Measurements from ENCODE around the gene PPP1R7.
A peak's percentile ranks its signal among the peaks of the same experiment; 100 is the strongest.

The PPP1R7 gene

DNA sequence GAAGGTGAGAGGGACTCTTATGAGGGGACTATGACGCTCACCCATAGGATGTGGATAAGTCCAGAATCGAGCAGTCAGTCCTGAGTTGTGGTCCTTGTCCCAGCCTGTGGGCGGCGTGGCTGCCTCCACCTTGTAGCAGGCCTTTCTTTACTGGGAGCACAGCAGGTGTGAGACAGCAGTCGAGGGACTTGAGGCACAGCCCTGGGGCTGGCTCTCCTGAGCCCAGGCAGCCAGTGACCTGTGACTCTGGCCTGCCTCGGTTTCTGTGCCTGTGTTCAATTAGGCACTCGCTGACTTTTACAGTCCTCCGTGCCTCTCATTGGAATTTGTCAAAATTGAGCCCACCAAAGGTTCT is 8.3 kb downstream of the PPP1R7 start:
- H3K27me3 ChIP-seq (ENCODE audit: control insufficient read depth in 5 of 5, insufficient read depth in 4 of 5, low read length in 5 of 5) = no peaks in the 10 kb centered on the region
- H3K4me3 ChIP-seq (ENCODE audit: low read depth in 1 of 5, low read length in 5 of 5) = no peak overlapping the region
- no peak overlapping the region for H3K27ac ChIP-seq (ENCODE audit: low read depth, low read length)
- no peak overlapping the region for H3K9ac ChIP-seq (ENCODE audit: low read length in 5 of 5)
- H3K9me3 ChIP-seq (ENCODE audit: control insufficient read depth in 5 of 5, low read length in 5 of 5) = no peaks in the 10 kb centered on the region
- peaks cover 7 to 24% (median 13%) of the 10 kb centered on the region in 5 donors for H3K4me1 ChIP-seq (ENCODE audit: control insufficient read depth in 5 of 5, insufficient read depth in 5 of 5, low read length in 5 of 5)
- H3K36me3 ChIP-seq (ENCODE audit: control insufficient read depth in 5 of 5, insufficient read depth in 5 of 5, low read length in 5 of 5) = peaks cover 0 to 63% (median 38%) of the 10 kb centered on the region in 5 donors

GRCh38 chr2:241159116-241159515 is 8.8 kb downstream of the PPP1R7 start:
- peaks cover 7 to 24% (median 13%) of the 10 kb centered on the region in 5 donors for H3K4me1 ChIP-seq (ENCODE audit: control insufficient read depth in 5 of 5, insufficient read depth in 5 of 5, low read length in 5 of 5)
- no peak overlapping the region for H3K4me3 ChIP-seq (ENCODE audit: low read depth in 1 of 5, low read length in 5 of 5)
- H3K36me3 ChIP-seq (ENCODE audit: control insufficient read depth in 5 of 5, insufficient read depth in 5 of 5, low read length in 5 of 5) = peaks cover 0 to 66% (median 41%) of the 10 kb centered on the region in 5 donors
- no peak overlapping the region for H3K9ac ChIP-seq (ENCODE audit: low read length in 5 of 5)
- H3K9me3 ChIP-seq (ENCODE audit: control insufficient read depth in 5 of 5, low read length in 5 of 5) = no peaks in the 10 kb centered on the region
- H3K27me3 ChIP-seq (ENCODE audit: control insufficient read depth in 5 of 5, insufficient read depth in 4 of 5, low read length in 5 of 5) = no peaks in the 10 kb centered on the region
- H3K27ac ChIP-seq (ENCODE audit: low read depth, low read length) = no peak overlapping the region

DNA sequence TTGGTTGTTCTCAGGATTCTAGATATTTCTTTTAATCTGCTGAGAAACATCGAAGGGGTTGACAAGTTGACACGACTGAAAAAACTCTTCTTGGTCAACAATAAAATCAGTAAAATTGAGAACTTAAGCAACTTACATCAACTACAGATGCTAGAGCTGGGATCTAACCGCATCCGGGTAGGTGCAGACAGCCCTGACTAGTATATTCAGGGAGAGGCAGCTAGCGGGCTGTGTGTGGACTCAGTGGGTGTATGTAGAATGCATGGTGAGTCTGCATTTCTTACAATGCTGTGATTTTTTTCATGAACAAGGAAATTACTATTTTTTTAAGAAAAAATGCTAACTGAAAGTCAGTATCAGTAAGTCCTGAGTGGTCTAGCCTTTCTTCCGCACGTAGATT is 10.1 kb downstream of the PPP1R7 start:
- Histone ChIP-seq H3K4me1 (ENCODE audit: control insufficient read depth in 5 of 5, insufficient read depth in 5 of 5, low read length in 5 of 5) (peaks cover 7 to 24% (median 13%) of the 10 kb centered on the region in 5 donors), H3K27ac (ENCODE audit: low read depth, low read length) (no peak overlapping the region), H3K36me3 (ENCODE audit: control insufficient read depth in 5 of 5, insufficient read depth in 5 of 5, low read length in 5 of 5) (peaks cover 0 to 63% (median 43%) of the 10 kb centered on the region in 5 donors), H3K4me3 (ENCODE audit: low read depth in 1 of 5, low read length in 5 of 5) (no peak overlapping the region), H3K27me3 (ENCODE audit: control insufficient read depth in 5 of 5, insufficient read depth in 4 of 5, low read length in 5 of 5) (no peaks in the 10 kb centered on the region), H3K9me3 (ENCODE audit: control insufficient read depth in 5 of 5, low read length in 5 of 5) (no peaks in the 10 kb centered on the region), H3K9ac (ENCODE audit: low read length in 5 of 5) (no peak overlapping the region)

DNA sequence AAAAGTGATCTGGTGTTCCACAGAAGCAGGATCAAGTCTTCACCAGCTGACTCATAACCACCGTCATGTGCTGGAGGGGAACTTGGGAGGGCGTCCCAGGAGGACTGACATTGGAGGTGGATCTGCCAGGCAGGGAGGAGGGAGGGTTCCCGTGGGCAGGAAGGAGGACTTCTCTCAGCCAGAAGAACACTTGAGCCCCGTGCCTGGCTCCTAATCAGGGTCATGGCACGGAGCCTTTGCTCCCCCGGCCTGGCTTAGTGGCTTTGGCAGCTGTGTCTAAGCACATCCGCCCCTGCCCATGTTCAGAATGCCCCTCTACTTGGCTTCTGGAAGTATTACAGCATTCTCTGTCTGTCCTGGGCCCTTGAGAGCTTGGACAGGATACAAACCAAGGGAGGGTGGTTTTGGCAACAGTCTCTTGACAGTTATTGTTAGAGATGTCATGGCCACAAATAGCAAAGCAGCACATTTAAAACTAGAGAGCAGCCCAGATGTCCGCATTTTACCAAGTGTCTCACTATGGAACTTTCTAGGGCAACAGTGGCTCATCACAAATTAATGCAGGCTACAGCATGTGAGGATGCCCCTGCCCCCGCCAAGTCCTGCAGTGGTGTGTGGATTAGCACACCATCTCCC is 11.5 kb downstream of the PPP1R7 start:
- peak overlapping the region; percentile 75 for H3K27ac ChIP-seq (ENCODE audit: low read depth, low read length)
- peak overlapping the region in 2 of 5 donors; percentile 16 to 56 for H3K9ac ChIP-seq (ENCODE audit: low read length in 5 of 5)
- no peaks in the 10 kb centered on the region for H3K27me3 ChIP-seq (ENCODE audit: control insufficient read depth in 5 of 5, insufficient read depth in 4 of 5, low read length in 5 of 5)
- H3K36me3 ChIP-seq (ENCODE audit: control insufficient read depth in 5 of 5, insufficient read depth in 5 of 5, low read length in 5 of 5) = peaks cover 0 to 64% (median 53%) of the 10 kb centered on the region in 5 donors
- H3K4me3 ChIP-seq (ENCODE audit: low read depth in 1 of 5, low read length in 5 of 5) = peak overlapping the region in 2 of 5 donors; percentile 11 to 19
- H3K4me1 ChIP-seq (ENCODE audit: control insufficient read depth in 5 of 5, insufficient read depth in 5 of 5, low read length in 5 of 5) = peaks cover 7 to 24% (median 13%) of the 10 kb centered on the region in 5 donors
- no peaks in the 10 kb centered on the region for H3K9me3 ChIP-seq (ENCODE audit: control insufficient read depth in 5 of 5, low read length in 5 of 5)

DNA sequence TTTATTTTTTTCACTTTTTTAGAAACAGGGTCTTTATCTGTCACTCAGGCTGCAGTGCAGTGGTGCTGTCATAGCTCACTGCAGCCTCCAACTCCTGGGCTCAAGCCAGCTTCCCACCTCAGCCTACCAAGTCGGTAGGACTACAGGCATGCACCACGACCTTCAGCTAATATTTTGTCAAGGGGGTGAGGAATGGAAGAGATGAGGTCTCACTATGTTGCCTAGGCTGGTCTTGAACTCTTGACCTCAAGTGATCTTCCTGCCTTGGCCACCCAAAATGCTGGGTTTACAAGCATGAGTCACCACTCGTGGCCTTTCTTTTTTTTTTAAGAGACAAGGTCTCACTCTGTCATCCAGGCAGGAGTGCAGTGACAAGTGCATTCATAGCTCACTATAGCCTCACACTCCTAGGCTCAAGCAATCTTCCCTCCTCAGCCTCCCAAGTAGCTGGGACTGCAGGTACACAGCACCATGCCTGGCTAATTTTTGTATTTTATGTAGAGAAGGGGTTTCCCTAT is 13.4 kb downstream of the PPP1R7 start:
- no peaks in the 10 kb centered on the region for H3K9me3 ChIP-seq (ENCODE audit: control insufficient read depth in 5 of 5, low read length in 5 of 5)
- H3K4me3 ChIP-seq (ENCODE audit: low read depth in 1 of 5, low read length in 5 of 5) = no peak overlapping the region
- H3K27me3 ChIP-seq (ENCODE audit: control insufficient read depth in 5 of 5, insufficient read depth in 4 of 5, low read length in 5 of 5) = no peaks in the 10 kb centered on the region
- H3K27ac ChIP-seq (ENCODE audit: low read depth, low read length) = no peak overlapping the region
- H3K4me1 ChIP-seq (ENCODE audit: control insufficient read depth in 5 of 5, insufficient read depth in 5 of 5, low read length in 5 of 5) = peaks cover 2 to 13% (median 13%) of the 10 kb centered on the region in 5 donors
- no peak overlapping the region for H3K9ac ChIP-seq (ENCODE audit: low read length in 5 of 5)
- peaks cover 0 to 64% (median 58%) of the 10 kb centered on the region in 5 donors for H3K36me3 ChIP-seq (ENCODE audit: control insufficient read depth in 5 of 5, insufficient read depth in 5 of 5, low read length in 5 of 5)

- Histone ChIP-seq H3K4me1 (ENCODE audit: control insufficient read depth in 5 of 5, insufficient read depth in 5 of 5, low read length in 5 of 5) (no peaks in the 10 kb centered on the region), H3K9ac (ENCODE audit: low read length in 5 of 5) (no peak overlapping the region), H3K9me3 (ENCODE audit: control insufficient read depth in 5 of 5, low read length in 5 of 5) (peaks cover 3 to 15% (median 12%) of the 10 kb centered on the region in 5 donors), H3K27ac (ENCODE audit: low read depth, low read length) (no peak overlapping the region), H3K27me3 (ENCODE audit: control insufficient read depth in 5 of 5, insufficient read depth in 4 of 5, low read length in 5 of 5) (no peaks in the 10 kb centered on the region), H3K36me3 (ENCODE audit: control insufficient read depth in 5 of 5, insufficient read depth in 5 of 5, low read length in 5 of 5) (peaks cover 16 to 70% (median 67%) of the 10 kb centered on the region in 5 donors), H3K4me3 (ENCODE audit: low read depth in 1 of 5, low read length in 5 of 5) (no peak overlapping the region)
Observed at GRCh38 chr2:241168366-241168765, 18.1 kb downstream of the PPP1R7 start.

DNA sequence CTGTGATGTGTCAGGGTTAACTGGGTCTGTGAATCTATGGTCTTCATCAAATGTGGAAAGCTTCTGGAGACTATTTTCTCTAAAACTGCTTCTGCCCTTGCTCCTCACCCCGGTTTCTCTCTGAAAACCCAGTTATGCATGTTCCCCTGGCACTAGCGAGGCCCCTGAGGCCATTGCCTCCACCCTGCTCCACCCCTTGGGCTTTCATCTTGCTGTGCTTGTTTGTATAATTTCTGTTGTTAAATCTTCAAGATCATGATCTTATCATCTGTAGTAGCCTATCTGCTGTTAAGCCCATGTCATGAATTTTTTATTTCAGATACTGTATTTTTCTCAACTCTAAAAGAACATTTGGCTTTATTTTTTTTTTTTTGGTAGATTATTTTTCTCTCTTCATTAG is 23.3 kb downstream of the PPP1R7 start:
- Histone ChIP-seq H3K9me3 (ENCODE audit: control insufficient read depth in 5 of 5, low read length in 5 of 5) (peaks cover 3 to 15% (median 12%) of the 10 kb centered on the region in 5 donors), H3K4me3 (ENCODE audit: low read depth in 1 of 5, low read length in 5 of 5) (no peak overlapping the region), H3K9ac (ENCODE audit: low read length in 5 of 5) (no peak overlapping the region), H3K27ac (ENCODE audit: low read depth, low read length) (no peak overlapping the region), H3K27me3 (ENCODE audit: control insufficient read depth in 5 of 5, insufficient read depth in 4 of 5, low read length in 5 of 5) (no peaks in the 10 kb centered on the region), H3K36me3 (ENCODE audit: control insufficient read depth in 5 of 5, insufficient read depth in 5 of 5, low read length in 5 of 5) (peaks cover 22 to 57% (median 50%) of the 10 kb centered on the region in 5 donors), H3K4me1 (ENCODE audit: control insufficient read depth in 5 of 5, insufficient read depth in 5 of 5, low read length in 5 of 5) (no peaks in the 10 kb centered on the region)

DNA sequence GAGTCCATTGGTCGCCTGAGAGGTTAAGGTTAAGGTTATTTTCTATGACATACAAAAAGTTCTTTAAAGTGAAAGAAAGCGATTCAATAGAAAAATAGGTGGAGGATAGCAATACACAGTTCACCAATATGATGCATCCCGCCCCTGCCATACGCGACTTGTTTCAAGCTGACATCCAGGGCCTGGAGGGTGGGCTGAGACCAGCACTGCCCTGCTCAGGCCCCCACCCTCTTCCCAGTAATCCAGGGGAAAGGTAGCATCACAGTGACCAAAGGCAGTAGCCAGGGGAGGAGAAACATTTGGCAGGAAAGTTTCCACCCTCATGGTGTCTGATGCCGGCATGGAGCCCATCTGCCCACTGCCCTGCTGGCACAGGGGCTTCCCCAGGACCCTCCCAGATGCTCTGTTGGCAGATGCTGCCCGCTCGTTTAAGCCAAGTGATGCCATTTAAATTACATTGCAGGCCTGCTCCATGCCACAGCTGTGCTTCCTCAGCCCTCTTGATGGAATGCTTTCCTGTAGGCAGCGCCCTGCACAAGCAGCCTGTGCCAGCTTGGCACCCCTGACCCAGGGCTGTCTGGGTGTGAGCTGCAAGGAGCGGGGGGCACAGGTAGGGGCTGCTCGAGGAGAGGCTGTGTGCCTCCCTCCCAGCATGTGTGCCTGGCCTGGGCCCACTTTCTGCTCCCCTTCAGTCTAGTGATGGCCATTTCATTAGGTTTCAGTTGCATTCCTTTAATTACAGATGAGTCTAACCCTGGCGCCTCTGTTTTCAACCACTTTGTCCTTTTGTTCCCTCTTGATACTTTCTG is 27.5 kb downstream of the PPP1R7 start:
- Histone ChIP-seq H3K36me3 (ENCODE audit: control insufficient read depth in 5 of 5, insufficient read depth in 5 of 5, low read length in 5 of 5) (peaks cover 5 to 53% (median 43%) of the 10 kb centered on the region in 5 donors), H3K9ac (ENCODE audit: low read length in 5 of 5) (no peak overlapping the region)

DNA sequence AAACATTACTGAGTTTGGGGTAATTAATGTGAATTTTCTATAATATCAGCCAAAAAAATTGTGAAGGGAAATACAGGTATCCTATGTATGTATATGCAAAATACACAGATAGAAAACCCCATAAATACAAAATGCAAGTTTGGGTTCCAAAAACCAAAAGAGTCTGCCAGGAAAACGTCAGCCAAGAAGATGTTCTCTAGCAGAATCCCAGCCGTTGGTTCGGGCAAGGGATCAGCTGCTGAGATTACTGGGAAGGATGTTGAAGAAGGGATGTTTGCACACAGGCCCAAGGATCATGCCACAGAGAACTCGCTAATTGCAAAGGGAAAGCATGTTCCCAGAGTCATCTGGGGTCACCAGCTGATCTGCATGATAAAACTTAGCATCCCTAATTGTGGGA is 28.7 kb downstream of the PPP1R7 start:
- Histone ChIP-seq H3K4me1 (ENCODE audit: control insufficient read depth in 5 of 5, insufficient read depth in 5 of 5, low read length in 5 of 5) (no peaks in the 10 kb centered on the region), H3K4me3 (ENCODE audit: low read depth in 1 of 5, low read length in 5 of 5) (no peak overlapping the region), H3K27me3 (ENCODE audit: control insufficient read depth in 5 of 5, insufficient read depth in 4 of 5, low read length in 5 of 5) (no peaks in the 10 kb centered on the region), H3K9me3 (ENCODE audit: control insufficient read depth in 5 of 5, low read length in 5 of 5) (no peaks in the 10 kb centered on the region), H3K36me3 (ENCODE audit: control insufficient read depth in 5 of 5, insufficient read depth in 5 of 5, low read length in 5 of 5) (peaks cover 5 to 61% (median 52%) of the 10 kb centered on the region in 5 donors), H3K27ac (ENCODE audit: low read depth, low read length) (no peak overlapping the region), H3K9ac (ENCODE audit: low read length in 5 of 5) (no peak overlapping the region)

More for the DNA sequence above, 27.5 kb downstream of the PPP1R7 start:
- Histone ChIP-seq H3K9me3 (ENCODE audit: control insufficient read depth in 5 of 5, low read length in 5 of 5) (no peaks in the 10 kb centered on the region), H3K4me3 (ENCODE audit: low read depth in 1 of 5, low read length in 5 of 5) (no peak overlapping the region), H3K27me3 (ENCODE audit: control insufficient read depth in 5 of 5, insufficient read depth in 4 of 5, low read length in 5 of 5) (no peaks in the 10 kb centered on the region), H3K27ac (ENCODE audit: low read depth, low read length) (no peak overlapping the region), H3K4me1 (ENCODE audit: control insufficient read depth in 5 of 5, insufficient read depth in 5 of 5, low read length in 5 of 5) (no peaks in the 10 kb centered on the region)

- Histone ChIP-seq H3K4me1 (ENCODE audit: control insufficient read depth in 5 of 5, insufficient read depth in 5 of 5, low read length in 5 of 5) (no peaks in the 10 kb centered on the region), H3K27me3 (ENCODE audit: control insufficient read depth in 5 of 5, insufficient read depth in 4 of 5, low read length in 5 of 5) (no peaks in the 10 kb centered on the region), H3K36me3 (ENCODE audit: control insufficient read depth in 5 of 5, insufficient read depth in 5 of 5, low read length in 5 of 5) (peaks cover 5 to 56% (median 46%) of the 10 kb centered on the region in 5 donors), H3K9me3 (ENCODE audit: control insufficient read depth in 5 of 5, low read length in 5 of 5) (no peaks in the 10 kb centered on the region), H3K4me3 (ENCODE audit: low read depth in 1 of 5, low read length in 5 of 5) (no peak overlapping the region), H3K9ac (ENCODE audit: low read length in 5 of 5) (no peak overlapping the region), H3K27ac (ENCODE audit: low read depth, low read length) (no peak overlapping the region)
Observed at GRCh38 chr2:241179899-241180298, 29.6 kb downstream of the PPP1R7 start.

All from subcutaneous abdominal adipose tissue (tissue), 5 donors.